Activated T-cell treated with anti-CD3 and anti-CD28 coated beads, Interleukin-2, amount 50 U/mL, for 48 hours (primary cell): ENCODE results near the gene DPYD.

Experiments used
- DNase-seq, 2 experiments: peaks; one replicate each; pipeline ENCODE4 v3.0.0-alpha.2; 2020

Gene DPYD

DNA sequence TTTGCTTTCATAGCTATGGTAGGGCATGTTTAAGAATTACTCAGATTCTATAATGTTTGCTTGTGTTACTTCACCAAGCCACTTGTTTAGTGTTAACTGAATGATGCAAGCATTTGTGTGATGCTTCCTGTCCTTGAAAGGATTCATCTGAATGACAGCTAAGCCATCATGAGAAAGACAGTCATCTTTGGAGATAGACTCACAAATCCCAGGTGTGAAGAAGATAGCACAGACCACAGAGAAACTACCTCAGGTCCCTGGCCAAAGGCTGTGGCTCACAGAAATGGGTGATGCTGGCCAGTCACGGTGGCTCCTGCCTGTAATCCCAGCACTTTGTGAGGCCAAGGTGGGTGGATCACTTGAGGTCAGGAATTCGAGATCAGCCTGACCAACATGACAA lies 321.4 kb downstream of the DPYD start:
- DNase-seq, result no peak

- no peak for DNase-seq
Measured at GRCh38 chr1:97593192-97593591, 327.6 kb downstream of the DPYD start.

GRCh38 chr1:97588772-97589171 lies 332.1 kb downstream of the DPYD start:
- no peak for DNase-seq

DNA sequence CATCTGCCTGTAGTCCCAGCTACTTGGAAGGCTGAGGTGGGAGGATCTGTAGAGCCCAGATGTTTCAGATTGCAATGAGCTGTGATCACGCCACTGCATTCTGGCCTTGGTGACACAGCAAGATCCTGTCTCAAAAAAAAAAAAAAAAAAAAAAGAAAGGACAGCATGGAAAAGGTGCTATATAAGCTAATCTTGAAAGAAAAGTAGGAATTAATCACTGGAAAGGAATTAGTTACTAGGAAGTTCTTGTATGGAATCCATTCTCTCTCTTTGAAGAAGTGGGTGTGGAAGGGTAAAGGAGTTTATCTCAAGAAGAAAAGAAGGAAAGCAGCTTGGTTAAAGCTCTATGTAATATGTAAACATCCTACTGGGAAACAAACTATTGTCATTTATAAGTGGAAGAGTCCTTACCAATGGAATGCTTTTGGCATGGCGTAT lies 339.2 kb downstream of the DPYD start:
- no peak for DNase-seq

GRCh38 chr1:97577613-97578012 lies 343.2 kb downstream of the DPYD start:
- no peak for DNase-seq

DNA sequence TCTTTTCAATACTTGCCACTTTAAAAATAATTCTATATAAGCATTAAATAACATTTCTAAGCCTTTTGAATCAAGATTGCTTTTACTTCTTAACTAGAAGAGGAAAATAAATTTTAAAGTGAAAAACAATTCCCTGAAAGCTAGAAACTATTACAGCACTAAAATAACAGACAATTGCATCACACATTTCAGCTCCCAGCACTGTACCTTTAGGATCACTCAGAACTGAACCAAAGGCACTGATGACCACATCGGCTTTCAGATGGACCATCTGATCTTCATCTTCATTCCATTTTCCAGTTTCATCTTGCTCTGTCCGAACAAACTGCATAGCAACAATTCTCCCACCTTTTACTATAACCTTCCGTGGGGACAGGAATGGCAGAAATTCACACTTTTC lies 347.3 kb downstream of the DPYD start:
- no peak for DNase-seq

GRCh38 chr1:97572561-97572960 lies 348.3 kb downstream of the DPYD start:
- no peak for DNase-seq

DNA sequence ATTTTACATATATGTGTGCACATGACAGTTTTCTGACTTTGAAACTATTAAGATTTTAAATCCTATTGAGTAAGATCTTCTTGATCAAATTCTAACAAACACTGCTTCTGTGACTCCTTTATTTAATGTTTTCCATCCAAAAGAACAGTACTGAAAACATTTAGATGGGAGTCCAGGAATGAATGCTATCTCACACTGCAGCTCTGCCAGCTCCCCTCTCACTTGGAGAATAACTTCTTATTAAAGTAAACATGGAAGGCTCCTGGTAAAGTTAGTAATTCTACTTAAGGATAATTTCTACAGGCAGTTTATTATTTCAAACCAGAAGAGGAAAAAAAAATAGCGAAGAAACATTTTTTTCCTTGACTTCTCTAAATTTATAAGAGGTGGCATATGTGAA lies 349.1 kb downstream of the DPYD start:
- DNase-seq, result no peak

DNA sequence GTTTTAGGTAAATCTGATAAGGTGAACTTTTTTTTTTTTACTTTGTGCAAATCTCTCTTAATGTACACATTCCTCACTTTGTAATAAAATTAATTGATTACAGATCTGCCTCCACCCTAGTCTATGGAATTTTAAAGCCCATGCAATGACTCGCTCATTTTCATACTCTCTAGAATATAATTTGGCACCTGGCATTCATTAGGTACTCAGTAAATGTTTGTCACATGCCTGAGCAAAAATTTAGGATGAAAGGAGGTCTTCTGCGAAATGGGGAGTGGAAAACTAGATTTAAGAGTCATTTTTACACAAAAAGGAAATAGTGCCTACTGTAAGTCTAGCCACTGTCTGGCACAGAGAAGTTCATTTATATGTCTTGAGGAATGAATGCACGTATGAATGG lies 350.1 kb downstream of the DPYD start:
- no peak for DNase-seq

DNA sequence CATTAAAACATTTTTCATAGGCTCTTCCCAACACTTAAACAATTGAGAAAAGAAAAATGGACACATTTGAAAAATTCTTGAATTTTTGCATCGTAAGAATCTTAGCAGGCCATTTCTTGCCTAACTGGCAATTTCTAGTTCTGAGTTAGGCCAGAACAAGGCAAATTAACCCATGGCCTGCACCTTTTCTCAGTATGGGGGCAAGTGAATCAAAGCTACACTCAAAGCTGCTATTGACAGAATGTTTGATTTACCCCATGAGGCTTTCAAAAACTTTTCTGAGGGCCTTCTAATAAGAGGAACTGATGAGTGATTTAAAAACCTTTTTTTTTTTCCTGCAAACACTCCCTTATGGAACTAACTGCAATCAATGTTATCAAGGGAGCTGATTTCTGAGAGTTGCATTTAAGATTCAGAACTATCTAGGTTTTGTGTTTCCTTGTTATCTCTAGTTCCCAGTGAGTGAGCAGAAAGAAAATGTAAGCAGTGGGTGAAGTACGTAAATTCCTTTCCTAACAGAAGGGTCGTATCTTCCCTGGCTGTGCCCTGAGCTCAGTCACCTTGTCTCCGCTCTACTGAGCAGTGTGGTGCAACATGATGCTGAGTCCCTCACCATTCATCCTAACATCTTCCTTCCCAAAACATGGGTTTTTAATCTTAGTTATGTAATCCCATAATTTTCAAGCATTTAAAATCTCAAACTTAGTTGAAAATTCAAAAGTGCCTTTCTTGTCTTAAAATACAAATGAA lies 353.7 kb downstream of the DPYD start:
- no peak for DNase-seq

DNA sequence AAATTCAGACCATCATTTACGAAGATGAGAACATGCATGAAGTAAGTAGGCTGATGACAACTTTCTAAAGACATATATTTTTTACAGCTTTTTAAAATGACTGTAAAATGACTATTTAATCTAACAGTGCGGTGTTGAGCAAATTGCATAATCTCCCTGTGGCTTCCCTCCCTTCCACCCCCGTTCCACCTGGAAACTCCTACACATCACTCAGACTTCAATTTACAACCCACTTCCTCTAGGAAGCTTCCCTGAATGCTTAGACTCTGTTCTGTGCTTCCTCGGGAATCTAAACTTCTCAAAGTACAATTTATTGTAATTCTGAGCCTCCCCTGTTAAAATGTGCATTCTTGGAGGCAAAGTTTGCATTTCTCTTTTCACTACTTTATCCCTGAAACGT lies 354.9 kb downstream of the DPYD start:
- DNase-seq, result no peak

DNA sequence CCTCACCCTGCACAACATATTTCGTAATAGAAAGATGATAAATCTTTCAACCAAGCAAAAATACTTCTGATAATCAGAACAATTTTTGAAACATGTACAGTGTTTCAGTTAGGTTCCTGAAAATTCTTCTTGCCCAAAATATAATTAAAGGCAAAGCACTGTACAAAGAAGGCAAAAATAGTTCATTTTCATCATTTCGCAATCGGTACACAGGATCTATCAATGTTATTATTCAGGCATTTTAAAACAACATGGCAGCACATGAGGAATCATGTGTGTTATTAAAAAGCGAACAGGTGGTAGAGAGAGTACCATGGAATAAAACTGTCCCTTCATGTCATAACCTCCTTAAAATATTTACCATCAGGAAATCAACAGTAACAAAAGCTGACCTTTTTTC lies 356.9 kb downstream of the DPYD start:
- no peak for DNase-seq

DNA sequence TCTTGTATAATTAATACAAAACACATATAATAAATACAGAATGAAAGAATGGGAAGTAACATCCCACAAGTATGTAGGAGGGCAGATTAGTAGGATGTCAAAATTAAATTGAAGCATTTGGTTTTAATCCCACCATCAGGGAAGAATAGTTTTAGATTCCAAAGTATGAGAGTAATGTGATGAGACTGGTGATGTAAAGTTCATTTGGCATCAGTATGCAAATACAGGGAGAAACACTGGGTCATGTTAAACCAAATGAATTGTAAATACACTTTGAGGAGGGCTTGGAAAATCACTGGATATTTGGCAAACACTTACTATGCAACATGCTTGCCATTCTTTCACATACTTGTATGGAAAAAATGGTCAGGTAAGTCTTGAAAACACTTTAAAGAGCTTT lies 358.8 kb downstream of the DPYD start:
- no peak for DNase-seq

DNA sequence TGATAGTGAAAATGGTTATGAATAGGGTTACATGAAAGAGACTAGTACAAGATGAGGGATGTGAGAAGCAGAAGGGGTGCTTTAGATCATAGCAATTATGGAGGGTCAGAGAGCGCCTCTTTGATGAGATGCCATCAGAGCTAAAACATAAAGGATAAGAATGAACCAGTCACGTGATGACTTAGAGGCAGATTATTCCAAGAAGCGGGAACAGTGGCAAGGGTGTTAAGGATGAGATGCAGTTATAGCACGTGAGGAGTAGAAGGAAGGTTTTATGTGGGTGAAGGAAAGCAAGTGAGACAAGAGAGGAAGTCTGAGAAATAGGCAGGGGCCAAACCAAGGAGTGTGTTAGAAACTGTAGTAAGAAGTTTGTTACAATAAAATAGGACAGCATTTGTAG lies 360.1 kb downstream of the DPYD start:
- DNase-seq, result no peak

DNA sequence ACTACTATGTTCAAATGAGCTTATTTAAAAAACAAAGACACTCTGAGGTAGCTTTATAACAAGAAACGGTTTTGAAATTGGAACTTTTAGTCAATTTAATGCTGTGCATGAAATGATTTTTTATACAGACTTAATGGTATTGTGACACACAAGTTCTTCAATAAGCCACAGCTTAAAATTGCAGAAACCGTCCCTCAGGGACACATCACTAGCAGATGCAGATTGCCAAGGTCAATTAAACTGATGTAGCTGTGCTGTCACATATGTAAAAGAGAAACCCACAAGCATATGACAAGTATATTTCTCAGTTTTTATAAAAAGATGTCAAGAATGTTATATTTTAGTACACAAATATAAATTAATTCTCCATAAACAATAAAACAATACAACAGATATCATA lies 366.9 kb downstream of the DPYD start:
- no peak for DNase-seq

GRCh38 chr1:97551113-97551512 lies 369.7 kb downstream of the DPYD start:
- no peak for DNase-seq

GRCh38 chr1:97545446-97545845 lies 375.4 kb downstream of the DPYD start:
- no peak for DNase-seq

- DNase-seq, result no peak
Measured at GRCh38 chr1:97540346-97540888, 380.4 kb downstream of the DPYD start.

DNA sequence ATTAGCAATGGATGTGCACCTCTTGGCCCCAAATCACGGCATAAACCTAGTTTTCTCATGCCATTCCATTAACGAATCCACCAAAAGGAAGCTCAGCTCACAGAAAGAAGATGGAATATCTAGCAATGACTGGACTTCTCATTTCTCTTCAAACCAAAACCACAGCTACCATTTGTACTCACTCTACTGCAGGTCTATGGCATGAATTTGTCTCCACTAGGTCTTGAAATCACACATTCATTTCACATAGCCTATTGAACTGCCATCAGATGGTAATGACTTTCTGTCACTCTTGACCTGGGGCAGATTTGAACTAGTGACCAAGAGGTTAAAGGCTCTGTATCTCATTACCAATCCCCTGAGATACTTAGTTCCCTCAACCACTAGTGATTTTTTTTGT lies 382.7 kb downstream of the DPYD start:
- no peak for DNase-seq

DNA sequence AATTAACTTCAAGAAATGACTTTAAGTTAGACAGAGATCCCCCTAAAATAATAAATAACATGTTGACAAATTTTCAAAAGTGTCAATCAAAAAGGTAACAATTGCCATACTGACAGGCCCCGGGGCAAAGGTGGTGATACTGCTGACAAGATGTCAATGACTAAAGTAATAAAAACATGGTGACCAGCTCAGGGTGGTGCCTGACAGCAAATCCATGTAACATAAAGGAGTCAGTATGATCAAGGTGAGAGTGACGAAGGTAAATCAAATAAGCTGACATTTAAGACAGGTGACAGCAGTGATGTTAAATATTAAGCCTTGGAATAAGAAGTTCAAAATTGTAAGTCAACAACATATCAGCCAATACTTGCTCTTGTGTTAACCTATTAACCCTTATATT lies 387.5 kb downstream of the DPYD start:
- DNase-seq, result no peak

- DNase-seq, result no peak
Measured at GRCh38 chr1:97529600-97529999, 391.2 kb downstream of the DPYD start.

DNA sequence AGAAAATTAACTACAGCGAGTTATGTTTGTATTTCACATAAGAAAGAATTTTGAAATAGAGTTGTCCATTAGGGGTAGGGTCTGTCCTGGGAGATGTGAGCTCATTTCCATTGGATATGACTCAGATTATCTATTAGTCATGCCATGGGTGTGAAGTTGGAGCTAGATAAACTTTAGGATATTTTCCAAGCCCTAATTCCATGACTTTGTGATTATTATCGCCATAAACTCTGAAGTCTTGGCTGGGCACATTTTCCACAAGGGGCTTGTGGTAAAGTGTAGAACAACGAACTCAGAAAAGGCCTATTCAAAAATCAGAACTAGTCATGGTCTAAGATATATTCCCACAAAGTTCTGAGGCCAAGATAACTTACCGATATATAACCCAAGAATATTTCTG lies 396.6 kb downstream of the DPYD start:
- no peak for DNase-seq

DNA sequence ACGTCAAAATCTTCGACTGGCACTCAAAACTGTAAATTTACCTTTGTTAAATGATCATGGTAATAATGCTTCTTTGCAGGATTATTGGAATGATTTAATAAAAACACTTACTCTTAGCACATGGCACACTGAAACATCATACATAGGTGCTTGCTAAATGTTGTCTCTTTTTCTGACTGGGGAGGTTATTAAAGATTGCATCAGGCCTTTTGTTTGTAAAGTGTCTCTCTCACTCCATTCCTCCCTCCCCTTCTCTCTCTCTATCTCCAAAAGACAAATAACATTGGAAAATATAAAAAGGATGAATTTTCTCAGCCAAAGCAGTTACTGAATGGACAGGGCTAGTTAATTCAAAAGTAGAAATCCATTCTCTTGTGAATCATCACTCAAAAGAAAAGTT lies 404.2 kb downstream of the DPYD start:
- DNase-seq, result no peak

- DNase-seq, result no peak
Measured at GRCh38 chr1:97508653-97509218, 412.1 kb downstream of the DPYD start.

DNA sequence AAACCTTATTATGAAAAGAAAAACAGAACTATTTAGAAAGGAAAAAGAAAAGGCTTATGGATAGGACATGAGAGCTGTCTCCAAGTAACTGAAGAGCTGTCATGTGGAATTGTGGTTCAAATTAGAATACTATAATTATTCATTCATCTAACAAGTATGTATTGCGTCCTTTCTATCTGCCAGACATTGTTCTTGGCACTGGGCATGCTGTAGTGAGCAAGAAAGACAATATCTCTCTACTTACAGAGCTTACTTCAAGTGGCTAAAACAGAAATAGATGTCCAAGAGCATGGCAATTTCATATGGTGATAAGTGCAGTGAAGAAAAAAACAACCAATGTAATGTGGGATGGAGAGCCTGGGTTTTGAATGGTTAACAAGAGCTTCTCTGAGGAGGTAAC lies 413.0 kb downstream of the DPYD start:
- no peak for DNase-seq
